PC-3 (cell line): ENCODE data around the gene RBM47. TPM values are rescaled to one million over a fixed set of nuclear protein-coding genes. Genes with fewer than 3 reads are reported as not detected.

ENCODE experiments used
- ATAC-seq: fragments of 200-7000 bp; cut with Tn5 transposase; 2 replicates; pipeline ENCODE4 v1.9.1; 2020; ENCODE audit warnings: mild to moderate bottlenecking, moderate library complexity
- BruUV-seq: library from RNA; stranded (reverse); fragments of 400-500 nt; replicated peaks from 2 replicates; lab custom pipeline; 2021; lab: Mats Ljungman, UMichigan
- CTCF ChIA-PET: fragments of 300-600 bp; sonication (Branson Sonifier 250); formaldehyde crosslinking; loops from one replicate; lab custom pipeline; 2022; ENCODE audit warnings: antibody characterized with exemption; lab: Charles Lee
- POLR2A ChIA-PET: fragments of 300-600 bp; sonication (Branson Sonifier 250); formaldehyde crosslinking; loops from one replicate; lab custom pipeline; 2022; ENCODE audit warnings: antibody characterized with exemption; ENCODE audit not compliant: unreplicated experiment; lab: Charles Lee
- DNase-seq: peaks from one replicate; pipeline ENCODE4 v3.0.0-alpha.2; 2015
- H2AFZ ChIP-seq: fragments of 300-600 bp; sonication (generic); 2 replicates; pipeline ENCODE4 v1.6.0; 2016; ENCODE audit warnings: antibody characterized with exemption, low read length
- H3F3A ChIP-seq: fragments of 300-600 bp; sonication (generic); one replicate; pipeline ENCODE4 v1.6.0; 2017; ENCODE audit warnings: antibody characterized with exemption, low read length, control low read depth, mild to moderate bottlenecking; ENCODE audit not compliant: unreplicated experiment
- H3K27ac ChIP-seq: fragments of 300-600 bp; sonication (generic); 2 replicates; pipeline ENCODE4 v1.5.1; 2016; ENCODE audit warnings: mild to moderate bottlenecking, low read length
- H3K27me3 ChIP-seq: fragments of 300-600 bp; sonication (generic); 2 replicates; pipeline ENCODE4 v1.6.1; 2016; ENCODE audit warnings: low read length, mixed read lengths
- H3K36me3 ChIP-seq: fragments of 300-600 bp; sonication (generic); 2 replicates; pipeline ENCODE4 v1.6.1; 2016; ENCODE audit warnings: low read depth, mixed run types, low read length, mixed read lengths
- H3K4me1 ChIP-seq: fragments of 300-600 bp; sonication (generic); 2 replicates; pipeline ENCODE4 v1.5.1; 2016; ENCODE audit warnings: low read length; ENCODE audit not compliant: insufficient read depth
- H3K4me2 ChIP-seq: fragments of 300-600 bp; sonication (generic); 2 replicates; pipeline ENCODE4 v1.6.0; 2016; ENCODE audit warnings: low read length
- H3K4me3 ChIP-seq: fragments of 300-600 bp; sonication (generic); 2 replicates; pipeline ENCODE4 v1.5.1; 2016; ENCODE audit warnings: mild to moderate bottlenecking, low read length, mixed read lengths
- H3K79me2 ChIP-seq: fragments of 300-600 bp; sonication (generic); 2 replicates; pipeline ENCODE4 v1.6.1; 2017; ENCODE audit warnings: low read length, mixed read lengths
- H3K9ac ChIP-seq: fragments of 300-600 bp; sonication (generic); 2 replicates; pipeline ENCODE4 v1.6.0; 2016; ENCODE audit warnings: mild to moderate bottlenecking, low read length
- H3K9me2 ChIP-seq: fragments of 300-600 bp; sonication (generic); replicated peaks from 2 replicates; pipeline ENCODE4 v1.6.1; 2016; ENCODE audit warnings: mixed run types, low read length, mixed read lengths
- H3K9me3 ChIP-seq: fragments of 300-600 bp; sonication (generic); 2 replicates; pipeline ENCODE4 v1.6.1; 2016; ENCODE audit warnings: low read length, mixed read lengths
- H4K20me1 ChIP-seq: fragments of 300-600 bp; sonication (generic); 2 replicates; pipeline ENCODE4 v1.6.1; 2016; ENCODE audit warnings: low read length, mixed read lengths
- EZH2 ChIP-seq: fragments of 300-600 bp; sonication (generic); IDR thresholded peaks from one replicate; pipeline ENCODE4 v1.6.1; 2017; ENCODE audit warnings: antibody characterized with exemption, mild to moderate bottlenecking, low read length; ENCODE audit not compliant: unreplicated experiment
- EZH2phosphoT487 ChIP-seq: fragments of 300-600 bp; sonication (generic); IDR thresholded peaks from 2 replicates; pipeline ENCODE4 v1.6.1; 2018; ENCODE audit warnings: mild to moderate bottlenecking, antibody characterized with exemption, low read length, borderline replicate concordance
- intact Hi-C: fragments of 100-400 bp; cut with micrococcal nuclease; formaldehyde crosslinking; loops from 2 replicates; pipeline ENCODE4 v1.9.0; 2023
- total RNA-seq: library from RNA; depleted of rRNA; stranded (reverse); fragments of >200 nt; gene quantifications from 2 replicates; pipeline ENCODE4 v1.2.3, GENCODE V29; 2014
- TF ChIP-seq, protein P1 (sequence below): fragments of 300-600 bp; sonication (generic); conservative IDR thresholded peaks from 2 replicates; pipeline ENCODE4 v1.5.1; 2017; ENCODE audit warnings: antibody characterized with exemption, low read depth, mild to moderate bottlenecking, low read length

Gene RBM47
- total RNA-seq, 1 experiment from 2014 or later = 34.7 TPM

GRCh38 chr4:40665842-40666241 lies 36.2 kb upstream of the RBM47 start:
- no peak overlapping the region for H2AFZ ChIP-seq
- peaks cover 11% of the 10 kb centered on the region for H3K4me1 ChIP-seq
- H3K36me3 ChIP-seq = no peaks in the 10 kb centered on the region
- ChIA-PET CTCF (no interaction called here), POLR2A (no interaction called here)
- no peak overlapping the region for H3K4me3 ChIP-seq
- H3K27me3 ChIP-seq = no peaks in the 10 kb centered on the region
- no TSS peak for BruUV-seq
- no peaks in the 10 kb centered on the region for H3K9me2 ChIP-seq
- intact Hi-C loops = no loop called here
- no peak overlapping the region for H3K9ac ChIP-seq
- no peak overlapping the region for H3K4me2 ChIP-seq
- H3K9me3 ChIP-seq = no peaks in the 10 kb centered on the region
- DNase-seq (no peak), ATAC-seq (no peak)
- no peaks in the 10 kb centered on the region for H3K79me2 ChIP-seq
- no peak overlapping the region for H3K27ac ChIP-seq
- no peaks in the 10 kb centered on the region for H4K20me1 ChIP-seq
- H3F3A ChIP-seq = no peaks in the 10 kb centered on the region
- TF ChIP-seq, protein P1, sequence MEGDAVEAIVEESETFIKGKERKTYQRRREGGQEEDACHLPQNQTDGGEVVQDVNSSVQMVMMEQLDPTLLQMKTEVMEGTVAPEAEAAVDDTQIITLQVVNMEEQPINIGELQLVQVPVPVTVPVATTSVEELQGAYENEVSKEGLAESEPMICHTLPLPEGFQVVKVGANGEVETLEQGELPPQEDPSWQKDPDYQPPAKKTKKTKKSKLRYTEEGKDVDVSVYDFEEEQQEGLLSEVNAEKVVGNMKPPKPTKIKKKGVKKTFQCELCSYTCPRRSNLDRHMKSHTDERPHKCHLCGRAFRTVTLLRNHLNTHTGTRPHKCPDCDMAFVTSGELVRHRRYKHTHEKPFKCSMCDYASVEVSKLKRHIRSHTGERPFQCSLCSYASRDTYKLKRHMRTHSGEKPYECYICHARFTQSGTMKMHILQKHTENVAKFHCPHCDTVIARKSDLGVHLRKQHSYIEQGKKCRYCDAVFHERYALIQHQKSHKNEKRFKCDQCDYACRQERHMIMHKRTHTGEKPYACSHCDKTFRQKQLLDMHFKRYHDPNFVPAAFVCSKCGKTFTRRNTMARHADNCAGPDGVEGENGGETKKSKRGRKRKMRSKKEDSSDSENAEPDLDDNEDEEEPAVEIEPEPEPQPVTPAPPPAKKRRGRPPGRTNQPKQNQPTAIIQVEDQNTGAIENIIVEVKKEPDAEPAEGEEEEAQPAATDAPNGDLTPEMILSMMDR = no peak
- no peak for TF ChIP-seq EZH2
- no peak for TF ChIP-seq EZH2phosphoT487

DNA sequence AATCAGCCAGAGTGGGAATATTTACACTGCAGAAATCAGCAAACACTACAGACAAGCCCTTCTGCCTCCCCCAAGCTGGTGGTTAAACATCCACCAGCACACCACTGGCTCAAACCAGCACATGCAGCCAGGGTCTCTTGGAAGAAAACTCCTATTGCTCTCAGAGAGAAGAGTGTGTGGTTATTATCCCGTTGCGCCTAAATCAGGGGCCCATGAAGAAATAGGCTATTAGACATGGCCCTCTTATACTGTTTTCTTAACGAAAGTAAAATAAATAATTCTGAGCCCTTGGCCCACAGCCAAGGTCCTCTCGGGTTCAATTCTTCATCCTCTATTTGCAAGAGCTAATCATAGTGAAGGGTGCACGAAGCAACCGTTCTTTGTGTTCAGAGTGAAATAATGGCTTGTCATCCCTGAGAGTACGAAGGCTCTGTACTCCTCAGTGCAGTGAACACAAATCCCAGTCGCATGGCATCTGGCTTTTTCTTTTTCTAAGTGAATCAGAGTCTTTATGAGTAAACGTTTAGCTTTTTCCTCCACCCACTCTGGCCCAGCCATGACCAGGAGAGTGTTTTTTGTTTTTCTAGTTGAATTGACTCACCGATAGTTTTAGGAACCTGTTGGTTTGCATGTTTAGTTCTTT lies 33.4 kb upstream of the RBM47 start:
- Histone ChIP-seq H3K9me2 (no peaks in the 10 kb centered on the region), H3K27me3 (no peaks in the 10 kb centered on the region), H2AFZ (peak overlapping the region; percentile 79), H3K27ac (peak overlapping the region; percentile 75), H3K79me2 (no peaks in the 10 kb centered on the region), H3K36me3 (no peaks in the 10 kb centered on the region), H3F3A (no peaks in the 10 kb centered on the region), H4K20me1 (no peaks in the 10 kb centered on the region), H3K4me1 (peaks cover 11% of the 10 kb centered on the region), H3K4me2 (peak overlapping the region; percentile 84), H3K9me3 (no peaks in the 10 kb centered on the region), H3K4me3 (peak overlapping the region; percentile 58), H3K9ac (peak overlapping the region; percentile 24; the same call in 1 of the 2 replicates)
- ATAC-seq (peak; percentile 98), DNase-seq (peak; percentile 77)
- POLR2A ChIA-PET = no interaction called here
- CTCF ChIA-PET = no interaction called here
- TF ChIP-seq, protein P1 = no peak
- TF ChIP-seq EZH2 (no peak), EZH2phosphoT487 (no peak)
- BruUV-seq = no TSS peak
- intact Hi-C loops = no loop called here

- TF ChIP-seq EZH2phosphoT487 (no peak), EZH2 (no peak)
- TF ChIP-seq, protein P1 = no peak
- Histone ChIP-seq H3K79me2 (no peaks in the 10 kb centered on the region), H3K9ac (no peak overlapping the region), H3K36me3 (no peaks in the 10 kb centered on the region), H3F3A (no peaks in the 10 kb centered on the region), H3K4me2 (no peak overlapping the region), H3K27me3 (no peaks in the 10 kb centered on the region), H4K20me1 (no peaks in the 10 kb centered on the region), H3K9me3 (no peaks in the 10 kb centered on the region), H2AFZ (no peak overlapping the region), H3K27ac (no peak overlapping the region), H3K4me3 (no peak overlapping the region), H3K9me2 (no peaks in the 10 kb centered on the region), H3K4me1 (peaks cover 11% of the 10 kb centered on the region)
- no peak for DNase-seq
- CTCF ChIA-PET = no interaction called here
- no peak for ATAC-seq
- POLR2A ChIA-PET = no interaction called here
- intact Hi-C loops = no loop called here
- no TSS peak for BruUV-seq
Observed at GRCh38 chr4:40661803-40662202, 32.1 kb upstream of the RBM47 start.
